NCI-H226 (cell line): ENCODE results near the gene RHOA.

Experiments used
- DNase-seq: peaks from one replicate; pipeline ENCODE4 v3.0.0-alpha.2; 2015

RHOA gene

GRCh38 chr3:49313896-49314688, 97.7 kb downstream of the RHOA start:
- DNase-seq: no peak

- DNase-seq: no peak
Measured at GRCh38 chr3:49311283-49311682, 100.5 kb downstream of the RHOA start.

GRCh38 chr3:49310677-49311076, 101.1 kb downstream of the RHOA start:
- no peak for DNase-seq
